ENCODE measurements around the gene ORC4.
A peak's percentile ranks its signal among the peaks of the same experiment; 100 is the strongest.
"Not testable (repeated sequence)": the region's sequence is repeated elsewhere in the genome, so short reads cannot be mapped to it uniquely, and the experiment has no call there.

The ORC4 gene

GRCh38 chr2:148028781-148029180, 8.2 kb upstream of the ORC4 start:
- in situ Hi-C loops (cut with MboI; ENCODE audit: low sequenced_read_pairs), result no loop called here
- Histone ChIP-seq H3K4me1 (peaks cover 7% of the 10 kb centered on the region), H3K9me3 (no peaks in the 10 kb centered on the region), H3K4me3 (no peak overlapping the region), H3K36me3 (replicated peaks) (0 out of 2 replicates have a peak, but pooled peaks cover 3% of the 10 kb centered on the region), H3K27me3 (ENCODE audit: low read depth) (no peaks in the 10 kb centered on the region)
- DNase-seq (ENCODE audit: low spot score in 2 of 2), result no peak

- H3K4me3 ChIP-seq, result no peak overlapping the region
- in situ Hi-C loops (cut with MboI; ENCODE audit: low sequenced_read_pairs), result no loop called here
- peaks cover 13% of the 10 kb centered on the region for H3K4me1 ChIP-seq
- 0 out of 2 replicates have a peak, but pooled peaks cover 3% of the 10 kb centered on the region for H3K36me3 ChIP-seq (replicated peaks)
- no peaks in the 10 kb centered on the region for H3K27me3 ChIP-seq (ENCODE audit: low read depth)
- no peak for DNase-seq (ENCODE audit: low spot score in 2 of 2)
- H3K9me3 ChIP-seq, result no peaks in the 10 kb centered on the region
Measured at GRCh38 chr2:148027822-148028221, 7.3 kb upstream of the ORC4 start.

- Histone ChIP-seq H3K4me3 (no peak overlapping the region), H3K27me3 (ENCODE audit: low read depth) (no peaks in the 10 kb centered on the region), H3K9me3 (no peaks in the 10 kb centered on the region), H3K4me1 (peaks cover 16% of the 10 kb centered on the region), H3K36me3 (replicated peaks) (0 out of 2 replicates have a peak, but pooled peaks cover 3% of the 10 kb centered on the region)
- in situ Hi-C loops (cut with MboI; ENCODE audit: low sequenced_read_pairs), result no loop called here
- DNase-seq (ENCODE audit: low spot score in 2 of 2), result no peak
Measured at GRCh38 chr2:148026573-148026972, 6.0 kb upstream of the ORC4 start.

GRCh38 chr2:148023861-148024260, 3.3 kb upstream of the ORC4 start:
- Histone ChIP-seq H3K27me3 (ENCODE audit: low read depth) (no peaks in the 10 kb centered on the region), H3K9me3 (no peaks in the 10 kb centered on the region), H3K36me3 (replicated peaks) (0 out of 2 replicates have a peak, but pooled peaks cover 3% of the 10 kb centered on the region), H3K4me1 (peaks cover 16% of the 10 kb centered on the region), H3K4me3 (no peak overlapping the region)
- no peak for DNase-seq (ENCODE audit: low spot score in 2 of 2)
- in situ Hi-C loops (cut with MboI; ENCODE audit: low sequenced_read_pairs), result no loop called here

- Histone ChIP-seq H3K27me3 (ENCODE audit: low read depth) (no peaks in the 10 kb centered on the region), H3K36me3 (replicated peaks) (0 out of 2 replicates have a peak, but pooled peaks cover 3% of the 10 kb centered on the region), H3K4me3 (peak overlapping the region; percentile 62), H3K4me1 (peaks cover 16% of the 10 kb centered on the region), H3K9me3 (no peaks in the 10 kb centered on the region)
- no peak for DNase-seq (ENCODE audit: low spot score in 2 of 2)
- in situ Hi-C loops (cut with MboI; ENCODE audit: low sequenced_read_pairs), result no loop called here
Measured at GRCh38 chr2:148022882-148023281, 2.3 kb upstream of the ORC4 start.

GRCh38 chr2:148022351-148022750, 1.8 kb upstream of the ORC4 start:
- Histone ChIP-seq H3K4me3 (peak overlapping the region; percentile 62), H3K27me3 (ENCODE audit: low read depth) (no peaks in the 10 kb centered on the region), H3K9me3 (no peaks in the 10 kb centered on the region), H3K36me3 (replicated peaks) (0 out of 2 replicates have a peak, but pooled peaks cover 3% of the 10 kb centered on the region), H3K4me1 (peaks cover 16% of the 10 kb centered on the region)
- no peak for DNase-seq (ENCODE audit: low spot score in 2 of 2)
- in situ Hi-C loops (cut with MboI; ENCODE audit: low sequenced_read_pairs), result no loop called here

- in situ Hi-C loops (cut with MboI; ENCODE audit: low sequenced_read_pairs), result no loop called here
- Histone ChIP-seq H3K4me3 (peak overlapping the region; percentile 62), H3K36me3 (replicated peaks) (0 out of 2 replicates have a peak, but pooled peaks cover 3% of the 10 kb centered on the region), H3K4me1 (peaks cover 16% of the 10 kb centered on the region), H3K27me3 (ENCODE audit: low read depth) (no peaks in the 10 kb centered on the region), H3K9me3 (no peaks in the 10 kb centered on the region)
- DNase-seq (ENCODE audit: low spot score in 2 of 2), result no peak
Measured at GRCh38 chr2:148021886-148022285, 1.3 kb upstream of the ORC4 start.

GRCh38 chr2:148021059-148021861, 723 bp upstream of the ORC4 start, which contains the start of gene MBD5:
MBD5 (plus strand) TSS chr2:148021091.
- H3K27me3 ChIP-seq (ENCODE audit: low read depth), result no peaks in the 10 kb centered on the region
- H3K4me1 ChIP-seq, result peaks cover 16% of the 10 kb centered on the region
- peak; percentile 59 to 77 for DNase-seq (ENCODE audit: low spot score in 2 of 2)
- peak within 1 kb of the TSS; percentile 62 for H3K4me3 ChIP-seq
- in situ Hi-C loops (cut with MboI; ENCODE audit: low sequenced_read_pairs), result no loop called here
- H3K9me3 ChIP-seq, result no peaks in the 10 kb centered on the region
- H3K36me3 ChIP-seq (replicated peaks), result 0 out of 2 replicates have a peak, but pooled peaks cover 3% of the 10 kb centered on the region

- no peaks in the 10 kb centered on the region for H3K9me3 ChIP-seq
- no peaks in the 10 kb centered on the region; the same call in 1 of the 2 replicates for H3K4me1 ChIP-seq
- no peak overlapping the region for H3K4me3 ChIP-seq
- H3K36me3 ChIP-seq (replicated peaks), result no peaks in the 10 kb centered on the region
- DNase-seq (ENCODE audit: low spot score in 2 of 2), result no peak
- in situ Hi-C loops (cut with MboI; ENCODE audit: low sequenced_read_pairs), result no loop called here
- H3K27me3 ChIP-seq (ENCODE audit: low read depth), result no peaks in the 10 kb centered on the region
Measured at GRCh38 chr2:148014616-148015015, 5.9 kb downstream of the ORC4 start.

- H3K4me3 ChIP-seq, result no peak overlapping the region
- in situ Hi-C loops (cut with MboI; ENCODE audit: low sequenced_read_pairs), result no loop called here
- H3K4me1 ChIP-seq, result no peaks in the 10 kb centered on the region; the same call in 1 of the 2 replicates
- H3K9me3 ChIP-seq, result no peaks in the 10 kb centered on the region
- no peak for DNase-seq (ENCODE audit: low spot score in 2 of 2)
- no peaks in the 10 kb centered on the region for H3K36me3 ChIP-seq (replicated peaks)
- no peaks in the 10 kb centered on the region for H3K27me3 ChIP-seq (ENCODE audit: low read depth)
Measured at GRCh38 chr2:148013876-148014275, 6.7 kb downstream of the ORC4 start.

- H3K9me3 ChIP-seq; H3K36me3 ChIP-seq (replicated peaks); H3K4me1 ChIP-seq; H3K4me3 ChIP-seq; DNase-seq (ENCODE audit: low spot score in 2 of 2); in situ Hi-C loops (cut with MboI; ENCODE audit: low sequenced_read_pairs); H3K27me3 ChIP-seq (ENCODE audit: low read depth): not testable (repeated sequence)
Measured at GRCh38 chr2:148008411-148008810, 12.1 kb downstream of the ORC4 start.

GRCh38 chr2:148007219-148007900, 13.2 kb downstream of the ORC4 start:
- no peak for DNase-seq (ENCODE audit: low spot score in 2 of 2)
- in situ Hi-C loops (cut with MboI; ENCODE audit: low sequenced_read_pairs), result no loop called here
- peaks cover 12% of the 10 kb centered on the region; the same call in 1 of the 2 replicates for H3K9me3 ChIP-seq

GRCh38 chr2:148006249-148007007, 14.1 kb downstream of the ORC4 start:
- H3K9me3 ChIP-seq, result peaks cover 12% of the 10 kb centered on the region; the same call in 1 of the 2 replicates
- in situ Hi-C loops (cut with MboI; ENCODE audit: low sequenced_read_pairs), result no loop called here
- H3K27me3 ChIP-seq (ENCODE audit: low read depth), result no peaks in the 10 kb centered on the region
- no peak overlapping the region for H3K4me3 ChIP-seq
- no peaks in the 10 kb centered on the region for H3K4me1 ChIP-seq
- DNase-seq (ENCODE audit: low spot score in 2 of 2), result no peak
- no peaks in the 10 kb centered on the region for H3K36me3 ChIP-seq (replicated peaks)

More at GRCh38 chr2:148007219-148007900, 13.2 kb downstream of the ORC4 start:
- Histone ChIP-seq H3K4me1 (no peaks in the 10 kb centered on the region), H3K4me3 (no peak overlapping the region), H3K27me3 (ENCODE audit: low read depth) (no peaks in the 10 kb centered on the region), H3K36me3 (replicated peaks) (no peaks in the 10 kb centered on the region)
